HepG2 (cell line): ENCODE data around the gene DSCAML1. TPM values are rescaled to one million over a fixed set of nuclear protein-coding genes. Genes with fewer than 3 reads are reported as not detected.

Source experiments
- BCL6 ChIP-seq: IDR thresholded peaks from 2 replicates; pipeline ENCODE4 v1.6.1; 2016; ENCODE audit warnings: missing genetic modification reagents, missing compliant biosample characterization
- CBFB ChIP-seq: sonication (generic); formaldehyde crosslinking; IDR thresholded peaks from 2 replicates; pipeline ENCODE4 v1.4.0; 2020; ENCODE audit warnings: missing genetic modification reagents
- ERF ChIP-seq: IDR thresholded peaks from 2 replicates; pipeline ENCODE4 v1.6.1; 2018; ENCODE audit warnings: missing biosample characterization, missing genetic modification reagents
- GTF3A ChIP-seq: sonication (generic); formaldehyde crosslinking; conservative IDR thresholded peaks from 2 replicates; pipeline ENCODE4 v1.4.0; 2020; ENCODE audit warnings: mild to moderate bottlenecking, missing genetic modification reagents
- HMG20B ChIP-seq: conservative IDR thresholded peaks from 2 replicates; pipeline ENCODE4 v1.6.1; 2016; ENCODE audit warnings: missing genetic modification reagents, missing compliant biosample characterization
- MTF1 ChIP-seq: sonication (generic); formaldehyde crosslinking; IDR thresholded peaks from 2 replicates; pipeline ENCODE4 v1.5.0; 2020; ENCODE audit warnings: missing genetic modification reagents
- MXD4 ChIP-seq: IDR thresholded peaks from 2 replicates; pipeline ENCODE4 v1.6.1; 2016; ENCODE audit warnings: mild to moderate bottlenecking, missing biosample characterization, missing genetic modification reagents
- POLR2AphosphoS2 ChIP-seq: IDR thresholded peaks from 2 replicates; pipeline ENCODE4 v1.6.1; 2011; ENCODE audit warnings: low read depth, low read length, improper control_type of control experiment
- RARA ChIP-seq: IDR thresholded peaks from 2 replicates; pipeline ENCODE4 v1.6.1; 2016; ENCODE audit warnings: missing genetic modification reagents, missing compliant biosample characterization
- SMC3 ChIP-seq: IDR thresholded peaks from 2 replicates; pipeline ENCODE4 v1.6.1; 2011; ENCODE audit warnings: low read length, improper control_type of control experiment
- SRSF9 ChIP-seq: fragments of 200-400 bp; formaldehyde crosslinking; IDR thresholded peaks from 2 replicates; pipeline ENCODE4 v1.6.1; 2018; ENCODE audit warnings: borderline replicate concordance, mild to moderate bottlenecking, low read depth, low read length; ENCODE audit not compliant: insufficient read depth, poor library complexity, severe bottlenecking
- ZNF121 ChIP-seq: sonication (generic); formaldehyde crosslinking; IDR thresholded peaks from 2 replicates; pipeline ENCODE4 v1.5.0; 2020; ENCODE audit warnings: mild to moderate bottlenecking, missing genetic modification reagents
- ZNF326 ChIP-seq: sonication (generic); formaldehyde crosslinking; IDR thresholded peaks from 2 replicates; pipeline ENCODE4 v1.4.0; 2020; ENCODE audit warnings: missing genetic modification reagents, borderline replicate concordance
- ZNF607 ChIP-seq: sonication (generic); formaldehyde crosslinking; IDR thresholded peaks from 2 replicates; pipeline ENCODE4 v1.5.1; 2020; ENCODE audit warnings: missing genetic modification reagents, mild to moderate bottlenecking, borderline replicate concordance
- ZSCAN21 ChIP-seq: sonication (generic); formaldehyde crosslinking; IDR thresholded peaks from 2 replicates; pipeline ENCODE4 v1.8.0; 2022; ENCODE audit warnings: mild to moderate bottlenecking, missing genetic modification reagents, moderate library complexity, borderline replicate concordance
- ZSCAN9 ChIP-seq: IDR thresholded peaks from 2 replicates; pipeline ENCODE4 v1.6.1; 2016; ENCODE audit warnings: borderline replicate concordance
- polyA plus RNA-seq, 8 experiments: library from polyadenylated mRNA; depleted of rRNA in 3 of 8; stranded (reverse) in 7 of 8; unstranded in 1 of 8; fragments of >200 nt; fragmentation: Illumina TruSeq in 4 of 8; extraction: Trizol in 4 of 8; gene quantifications; 2 replicates each; pipeline versions ENCODE4 v1.2.1 to v1.2.3, GENCODE V29; 2011 to 2016; ENCODE audit warnings: low read depth in 4 of 8, missing spikeins in 1 of 8, mixed read lengths in 1 of 8; ENCODE audit not compliant: insufficient read depth in 1 of 8
- total RNA-seq, 5 experiments: library from RNA; depleted of rRNA; stranded (reverse); fragments of >200 nt; fragmentation: Illumina TruSeq; extraction: Trizol; gene quantifications; 2 replicates each; pipeline ENCODE4 v1.2.3, GENCODE V29; 2016; ENCODE audit warnings: low read depth in 1 of 5
- TF ChIP-seq, protein P1 (sequence below): sonication (generic); formaldehyde crosslinking; IDR thresholded peaks from 2 replicates; pipeline ENCODE4 v1.4.0; 2020; ENCODE audit warnings: mild to moderate bottlenecking, missing genetic modification reagents
- TF ChIP-seq, protein P2 (sequence below): sonication (generic); formaldehyde crosslinking; IDR thresholded peaks from 2 replicates; pipeline ENCODE4 v1.5.0; 2020; ENCODE audit warnings: mild to moderate bottlenecking, missing genetic modification reagents, borderline replicate concordance
- TF ChIP-seq, protein P3 (sequence below): sonication (generic); formaldehyde crosslinking; IDR thresholded peaks from 2 replicates; pipeline ENCODE4 v1.4.0; 2020; ENCODE audit warnings: missing genetic modification reagents

Gene DSCAML1
- total and polyA plus RNA-seq, 2 of the 13 experiments (the other 11 are each of a cell fraction or from before 2014, with no cell fraction given), result 0.29 to 0.40 TPM

GRCh38 chr11:117702946-117703598 is 93.9 kb downstream of the DSCAML1 start (continued):
- TF ChIP-seq BCL6, result peak; percentile 70
- no peak for TF ChIP-seq GTF3A (CRISPR knock-in tag)
- TF ChIP-seq MTF1 (CRISPR knock-in tag), result no peak
- peak; percentile 31; the same call in 1 of the 2 replicates for TF ChIP-seq SMC3
- TF ChIP-seq SRSF9, result no peak
- TF ChIP-seq, protein P1, sequence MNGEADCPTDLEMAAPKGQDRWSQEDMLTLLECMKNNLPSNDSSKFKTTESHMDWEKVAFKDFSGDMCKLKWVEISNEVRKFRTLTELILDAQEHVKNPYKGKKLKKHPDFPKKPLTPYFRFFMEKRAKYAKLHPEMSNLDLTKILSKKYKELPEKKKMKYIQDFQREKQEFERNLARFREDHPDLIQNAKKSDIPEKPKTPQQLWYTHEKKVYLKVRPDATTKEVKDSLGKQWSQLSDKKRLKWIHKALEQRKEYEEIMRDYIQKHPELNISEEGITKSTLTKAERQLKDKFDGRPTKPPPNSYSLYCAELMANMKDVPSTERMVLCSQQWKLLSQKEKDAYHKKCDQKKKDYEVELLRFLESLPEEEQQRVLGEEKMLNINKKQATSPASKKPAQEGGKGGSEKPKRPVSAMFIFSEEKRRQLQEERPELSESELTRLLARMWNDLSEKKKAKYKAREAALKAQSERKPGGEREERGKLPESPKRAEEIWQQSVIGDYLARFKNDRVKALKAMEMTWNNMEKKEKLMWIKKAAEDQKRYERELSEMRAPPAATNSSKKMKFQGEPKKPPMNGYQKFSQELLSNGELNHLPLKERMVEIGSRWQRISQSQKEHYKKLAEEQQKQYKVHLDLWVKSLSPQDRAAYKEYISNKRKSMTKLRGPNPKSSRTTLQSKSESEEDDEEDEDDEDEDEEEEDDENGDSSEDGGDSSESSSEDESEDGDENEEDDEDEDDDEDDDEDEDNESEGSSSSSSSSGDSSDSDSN (CRISPR knock-in tag), result no peak
- TF ChIP-seq, protein P2, sequence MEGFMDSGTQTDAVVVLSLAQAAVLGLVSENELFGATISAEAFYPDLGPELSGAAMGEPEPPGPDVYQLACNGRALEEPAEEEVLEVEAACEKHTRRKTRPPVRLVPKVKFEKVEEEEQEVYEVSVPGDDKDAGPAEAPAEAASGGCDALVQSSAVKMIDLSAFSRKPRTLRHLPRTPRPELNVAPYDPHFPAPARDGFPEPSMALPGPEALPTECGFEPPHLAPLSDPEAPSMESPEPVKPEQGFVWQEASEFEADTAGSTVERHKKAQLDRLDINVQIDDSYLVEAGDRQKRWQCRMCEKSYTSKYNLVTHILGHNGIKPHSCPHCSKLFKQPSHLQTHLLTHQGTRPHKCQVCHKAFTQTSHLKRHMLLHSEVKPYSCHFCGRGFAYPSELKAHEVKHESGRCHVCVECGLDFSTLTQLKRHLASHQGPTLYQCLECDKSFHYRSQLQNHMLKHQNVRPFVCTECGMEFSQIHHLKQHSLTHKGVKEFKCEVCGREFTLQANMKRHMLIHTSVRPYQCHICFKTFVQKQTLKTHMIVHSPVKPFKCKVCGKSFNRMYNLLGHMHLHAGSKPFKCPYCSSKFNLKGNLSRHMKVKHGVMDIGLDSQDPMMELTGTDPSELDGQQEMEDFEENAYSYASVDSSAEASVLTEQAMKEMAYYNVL (CRISPR knock-in tag), result no peak
- no peak for TF ChIP-seq ZNF607 (CRISPR knock-in tag)
- no peak for TF ChIP-seq MXD4 (CRISPR knock-in tag)
- TF ChIP-seq ZNF121 (CRISPR knock-in tag), result no peak
- TF ChIP-seq ERF, result peak; percentile 67; the same call in 1 of the 2 replicates
- TF ChIP-seq, protein P3, sequence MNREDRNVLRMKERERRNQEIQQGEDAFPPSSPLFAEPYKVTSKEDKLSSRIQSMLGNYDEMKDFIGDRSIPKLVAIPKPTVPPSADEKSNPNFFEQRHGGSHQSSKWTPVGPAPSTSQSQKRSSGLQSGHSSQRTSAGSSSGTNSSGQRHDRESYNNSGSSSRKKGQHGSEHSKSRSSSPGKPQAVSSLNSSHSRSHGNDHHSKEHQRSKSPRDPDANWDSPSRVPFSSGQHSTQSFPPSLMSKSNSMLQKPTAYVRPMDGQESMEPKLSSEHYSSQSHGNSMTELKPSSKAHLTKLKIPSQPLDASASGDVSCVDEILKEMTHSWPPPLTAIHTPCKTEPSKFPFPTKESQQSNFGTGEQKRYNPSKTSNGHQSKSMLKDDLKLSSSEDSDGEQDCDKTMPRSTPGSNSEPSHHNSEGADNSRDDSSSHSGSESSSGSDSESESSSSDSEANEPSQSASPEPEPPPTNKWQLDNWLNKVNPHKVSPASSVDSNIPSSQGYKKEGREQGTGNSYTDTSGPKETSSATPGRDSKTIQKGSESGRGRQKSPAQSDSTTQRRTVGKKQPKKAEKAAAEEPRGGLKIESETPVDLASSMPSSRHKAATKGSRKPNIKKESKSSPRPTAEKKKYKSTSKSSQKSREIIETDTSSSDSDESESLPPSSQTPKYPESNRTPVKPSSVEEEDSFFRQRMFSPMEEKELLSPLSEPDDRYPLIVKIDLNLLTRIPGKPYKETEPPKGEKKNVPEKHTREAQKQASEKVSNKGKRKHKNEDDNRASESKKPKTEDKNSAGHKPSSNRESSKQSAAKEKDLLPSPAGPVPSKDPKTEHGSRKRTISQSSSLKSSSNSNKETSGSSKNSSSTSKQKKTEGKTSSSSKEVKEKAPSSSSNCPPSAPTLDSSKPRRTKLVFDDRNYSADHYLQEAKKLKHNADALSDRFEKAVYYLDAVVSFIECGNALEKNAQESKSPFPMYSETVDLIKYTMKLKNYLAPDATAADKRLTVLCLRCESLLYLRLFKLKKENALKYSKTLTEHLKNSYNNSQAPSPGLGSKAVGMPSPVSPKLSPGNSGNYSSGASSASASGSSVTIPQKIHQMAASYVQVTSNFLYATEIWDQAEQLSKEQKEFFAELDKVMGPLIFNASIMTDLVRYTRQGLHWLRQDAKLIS (CRISPR knock-in tag), result no peak
- no peak for TF ChIP-seq CBFB (CRISPR knock-in tag)
- no peak for TF ChIP-seq ZSCAN21 (CRISPR knock-in tag)
- TF ChIP-seq POLR2AphosphoS2, result no peak
- TF ChIP-seq HMG20B (CRISPR knock-in tag), result no peak
- TF ChIP-seq ZNF326 (CRISPR knock-in tag), result no peak
- TF ChIP-seq ZSCAN9 (CRISPR knock-in tag), result 0 out of 2 replicates have a peak, but pooled peaks have one; percentile 26
- TF ChIP-seq RARA (CRISPR knock-in tag), result peak; percentile 88
